Uterus (tissue), 2 donors: ENCODE data around the gene OR2AT4.

Experiments used
- POLR2A ChIP-seq, 2 donors: fragments of 450-650 bp; IDR thresholded peaks; one replicate each; pipeline ENCODE4 v1.6.1; 2016; ENCODE audit warnings: antibody characterized with exemption in 2 of 2, mild to moderate bottlenecking in 1 of 2, moderate library complexity in 1 of 2
- TF ChIP-seq, protein P1 (sequence below), 4 experiments: fragments of 200-600 bp in 2 of 4; fragments of 450-650 bp in 2 of 4; sonication (generic) in 2 of 4; IDR thresholded peaks; one replicate each; pipeline ENCODE4 v1.5.1; 2016 to 2019; ENCODE audit warnings: antibody characterized with exemption in 4 of 4, mild to moderate bottlenecking in 2 of 4, moderate library complexity in 1 of 4

DNA sequence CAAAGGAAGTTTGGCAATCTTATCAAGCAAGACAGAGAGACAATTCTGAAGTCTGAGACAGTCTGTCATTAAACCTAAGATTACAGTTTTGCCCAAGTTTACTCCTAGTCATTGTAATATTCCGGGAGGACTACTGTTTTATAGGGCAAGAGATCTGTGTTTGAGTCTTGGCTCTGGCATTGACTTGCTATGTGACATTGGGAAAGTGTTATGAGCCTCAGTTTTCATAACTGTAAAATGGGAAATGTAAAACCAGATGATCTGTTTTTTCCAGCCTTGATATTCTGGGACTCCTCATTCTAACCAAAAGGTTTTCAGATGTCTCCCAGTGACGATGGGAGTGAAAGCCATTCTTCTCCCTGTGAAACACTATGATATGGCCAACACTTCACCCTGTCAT lies 29.9 kb upstream of the OR2AT4 start:
- TF ChIP-seq POLR2A (IDR thresholded peaks at IDR 0.05), result no peak
- TF ChIP-seq, protein P1, sequence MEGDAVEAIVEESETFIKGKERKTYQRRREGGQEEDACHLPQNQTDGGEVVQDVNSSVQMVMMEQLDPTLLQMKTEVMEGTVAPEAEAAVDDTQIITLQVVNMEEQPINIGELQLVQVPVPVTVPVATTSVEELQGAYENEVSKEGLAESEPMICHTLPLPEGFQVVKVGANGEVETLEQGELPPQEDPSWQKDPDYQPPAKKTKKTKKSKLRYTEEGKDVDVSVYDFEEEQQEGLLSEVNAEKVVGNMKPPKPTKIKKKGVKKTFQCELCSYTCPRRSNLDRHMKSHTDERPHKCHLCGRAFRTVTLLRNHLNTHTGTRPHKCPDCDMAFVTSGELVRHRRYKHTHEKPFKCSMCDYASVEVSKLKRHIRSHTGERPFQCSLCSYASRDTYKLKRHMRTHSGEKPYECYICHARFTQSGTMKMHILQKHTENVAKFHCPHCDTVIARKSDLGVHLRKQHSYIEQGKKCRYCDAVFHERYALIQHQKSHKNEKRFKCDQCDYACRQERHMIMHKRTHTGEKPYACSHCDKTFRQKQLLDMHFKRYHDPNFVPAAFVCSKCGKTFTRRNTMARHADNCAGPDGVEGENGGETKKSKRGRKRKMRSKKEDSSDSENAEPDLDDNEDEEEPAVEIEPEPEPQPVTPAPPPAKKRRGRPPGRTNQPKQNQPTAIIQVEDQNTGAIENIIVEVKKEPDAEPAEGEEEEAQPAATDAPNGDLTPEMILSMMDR (IDR thresholded peaks at IDR 0.05), result no peak
